A549 treated with AZD2906 at 1 μM for 4 hours (cell line): ENCODE results near the gene CRPPA. TPM values are rescaled to one million over a fixed set of nuclear protein-coding genes. Genes with fewer than 3 reads are reported as not detected.

ENCODE experiments used
- total RNA-seq: library from RNA; stranded (reverse); fragments of 200-300 nt; extraction: Qiagen RNA extraction; gene quantifications from 5 replicates; pipeline ENCODE4 v1.2.3, GENCODE V29; 2022

The CRPPA gene
- total RNA-seq = 0.51 to 0.65 TPM (median 0.60 TPM) in 5 replicates

DNA sequence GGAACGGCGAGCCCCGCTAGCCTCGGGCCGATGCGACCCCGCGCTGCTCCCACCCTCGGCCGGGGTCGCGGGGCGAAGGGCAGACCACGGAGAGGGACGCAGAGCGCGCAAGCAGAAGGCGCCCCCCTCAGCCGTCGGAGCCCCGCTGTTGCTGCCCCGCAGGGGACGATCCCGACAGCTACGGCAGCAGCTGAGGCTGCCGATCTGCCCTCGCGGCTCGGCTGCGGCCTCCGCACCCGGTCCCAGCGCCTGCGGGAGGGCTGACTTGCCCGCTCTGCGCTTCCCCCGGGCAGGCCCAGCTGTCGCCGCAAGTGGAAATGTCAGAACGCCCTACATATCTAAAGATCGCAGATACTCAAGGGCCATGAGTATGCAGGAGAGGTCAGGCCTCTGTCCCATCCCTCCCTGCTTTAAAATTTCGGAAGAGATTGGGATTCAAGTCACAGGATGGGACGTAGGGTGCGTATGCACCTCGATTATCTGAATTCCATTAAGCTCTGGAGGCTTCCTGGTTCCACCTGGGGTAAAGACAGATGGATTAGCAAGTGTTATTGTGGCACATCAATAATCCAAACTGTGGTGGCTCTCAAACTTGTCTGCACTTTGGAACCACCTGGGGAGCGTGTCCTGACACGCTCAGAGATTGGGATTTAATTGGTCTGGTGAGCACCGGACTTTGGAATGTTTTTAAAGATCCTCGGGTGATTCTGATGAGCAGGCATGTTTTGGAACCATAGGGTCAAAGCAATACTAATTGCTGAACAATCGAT, at the start of gene CRPPA:
TSS of gene CRPPA (minus strand) at position 206 of the 770 bp plus-strand sequence. CDS start 216 bp downstream, outside the sequence.

DNA sequence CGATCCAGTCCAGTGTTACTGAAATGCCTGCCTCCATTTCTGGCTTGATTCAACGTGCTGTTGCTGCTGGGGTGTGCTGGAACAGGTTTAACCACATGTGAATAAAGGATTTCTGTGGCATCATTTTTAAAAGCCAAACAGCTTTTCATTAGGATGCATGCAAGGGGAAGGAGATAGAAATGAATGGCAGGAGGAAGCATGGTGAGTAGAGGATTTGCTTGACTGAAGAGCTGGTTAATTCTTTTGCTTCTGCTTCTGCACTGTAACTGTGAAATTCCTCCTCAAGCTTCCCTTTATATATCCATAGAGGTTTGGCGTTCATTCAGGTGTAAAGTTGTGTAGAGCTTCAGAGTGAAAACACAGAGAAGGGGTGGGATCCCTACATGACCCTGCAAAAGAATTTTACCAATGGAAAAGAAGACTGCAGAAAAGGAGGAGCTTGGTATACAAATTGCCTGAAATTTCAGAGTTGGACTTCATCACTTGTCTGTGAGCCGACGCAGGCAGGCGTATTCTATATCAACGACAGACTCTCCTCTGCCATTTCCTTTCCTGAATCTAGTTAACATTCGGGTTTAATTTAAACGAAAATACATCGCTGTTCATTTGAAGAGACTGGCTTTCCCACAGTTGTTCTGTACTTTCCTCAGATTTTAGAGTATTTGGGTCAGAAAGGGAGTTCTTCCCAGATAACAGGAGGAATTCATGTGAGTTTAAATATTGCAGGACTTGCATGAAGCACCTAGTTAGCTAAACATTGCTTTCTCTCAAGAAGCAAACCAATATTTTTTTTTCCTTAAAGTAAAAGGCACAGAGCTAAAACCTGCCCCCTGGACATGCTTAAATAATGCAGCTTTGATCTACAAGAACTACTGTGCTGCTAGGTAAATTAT, 44.4 kb upstream of the CRPPA start, which contains the start of gene SOSTDC1:
TSS of gene SOSTDC1 (minus strand) at position 270 of the 893 bp plus-strand sequence. CDS start at position 200, 70 bp downstream.

Other genes with a start within 250 kb of the CRPPA start
- not detected in 5 replicates for gene SOSTDC1, start 44.2 kb upstream of the CRPPA start, total RNA-seq
- gene LRRC72, start 105.3 kb upstream of the CRPPA start, total RNA-seq = not detected in 5 replicates
- 12.0 to 14.9 TPM (median 12.5 TPM) in 5 replicates for gene ANKMY2, start 224.2 kb upstream of the CRPPA start, total RNA-seq
- gene BZW2, start 224.6 kb upstream of the CRPPA start, total RNA-seq = 86.7 to 102 TPM (median 90.2 TPM) in 5 replicates